T47D (cell line): ENCODE results near the gene HSD3B2.

ENCODE experiments used
- DNase-seq, 2 experiments: peaks; one replicate each; pipeline versions ENCODE4 v3.0.0 to v3.0.0-alpha.2; 2011 to 2012; ENCODE audit warnings: low read depth in 1 of 2, low spot score in 1 of 2
- JUND ChIP-seq: IDR thresholded peaks from 2 replicates; pipeline ENCODE4 v1.6.1; 2012; ENCODE audit warnings: low read depth
- in situ Hi-C: cut with HindIII; loops from 2 replicates; pipeline ENCODE4 v1.10.0; 2016; ENCODE audit warnings: low sequenced_read_pairs, low pct_unique_long_range_greater_than_20kb

Gene HSD3B2

DNA sequence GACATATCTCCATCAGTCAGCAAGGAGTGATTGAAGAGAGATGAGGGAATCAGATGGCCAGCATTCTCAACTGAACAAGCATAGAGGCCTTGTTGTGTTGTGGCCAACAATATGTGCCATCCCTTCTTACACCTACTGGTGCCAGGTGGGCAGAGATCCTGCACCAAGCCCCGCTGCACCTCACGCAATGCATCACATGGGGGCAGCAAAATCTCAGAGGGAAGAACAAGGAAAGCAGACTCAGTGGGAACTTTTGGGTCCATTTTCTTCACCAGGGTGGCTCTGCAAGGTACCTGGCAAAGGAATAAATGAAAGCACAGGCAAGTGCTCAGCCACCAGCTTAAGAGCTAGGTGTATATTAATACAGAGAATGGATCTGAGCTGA is 33.2 kb downstream of the HSD3B2 start:
- DNase-seq, result peak in 1 of 2 experiments; percentile 1
- in situ Hi-C loops, result no loop called here

DNA sequence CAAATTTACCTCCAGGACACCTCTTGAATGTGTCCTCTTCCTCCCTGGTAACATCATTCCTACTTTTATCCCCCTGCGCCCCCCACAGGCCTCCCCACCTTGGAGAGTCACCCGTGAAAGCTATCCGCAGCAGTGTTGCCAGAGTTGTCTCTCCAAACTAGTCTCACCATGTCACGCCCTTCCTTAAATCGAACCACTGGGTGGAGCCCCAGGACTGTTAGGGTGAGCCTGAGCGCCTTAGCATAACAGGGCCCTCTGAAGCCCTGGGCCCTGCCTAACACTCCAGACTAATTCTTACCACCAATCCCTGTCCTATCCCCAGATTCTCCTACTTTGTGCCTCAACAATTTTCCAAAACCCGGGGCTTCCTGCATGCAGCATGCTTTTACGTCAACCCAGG is 35.0 kb downstream of the HSD3B2 start:
- DNase-seq, result peak in 1 of 2 experiments; percentile 31
- in situ Hi-C loops, result no loop called here
- TF ChIP-seq JUND, result no peak

More for the DNA sequence above, 33.2 kb downstream of the HSD3B2 start:
- no peak for TF ChIP-seq JUND

DNA sequence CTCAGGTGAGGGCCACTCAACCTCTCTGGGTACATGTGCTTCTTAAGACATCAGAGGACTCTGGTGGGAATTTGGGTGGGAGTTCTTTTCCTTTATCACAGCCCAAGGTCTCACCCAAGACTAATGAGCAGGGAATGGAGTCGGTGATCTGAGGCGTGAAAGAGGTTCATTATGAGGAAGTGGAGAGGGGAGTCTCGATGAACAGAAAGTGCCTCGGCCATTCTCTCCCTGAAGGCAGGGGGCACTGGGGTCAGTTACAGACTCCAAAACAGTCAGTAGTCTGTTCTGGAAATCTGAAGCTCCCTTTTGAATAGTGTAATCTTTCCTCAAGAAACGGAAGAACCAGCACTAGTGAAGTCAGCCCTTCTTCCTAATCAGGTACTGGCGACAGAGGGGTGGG is 36.2 kb downstream of the HSD3B2 start:
- TF ChIP-seq JUND, result no peak
- in situ Hi-C loops, result no loop called here
- no peak for DNase-seq

DNA sequence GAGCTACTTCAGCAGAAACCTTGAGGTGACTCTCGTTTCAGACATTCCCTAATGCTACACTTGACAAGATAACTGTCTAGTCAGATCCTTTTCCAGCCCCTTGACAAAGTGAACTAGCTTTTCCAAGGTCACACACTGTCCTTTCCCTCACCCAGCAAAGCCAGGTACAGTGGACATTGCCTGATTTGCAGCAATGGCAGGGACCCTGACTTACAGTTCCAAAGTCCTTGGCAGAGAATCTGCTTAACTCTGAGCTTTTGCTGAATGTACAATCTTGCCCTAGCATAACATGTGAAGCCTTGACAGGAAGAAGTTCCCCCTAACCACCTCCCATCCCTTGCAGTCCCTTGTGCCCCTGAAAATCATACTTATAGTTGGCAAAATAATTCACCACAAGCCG is 37.1 kb downstream of the HSD3B2 start:
- DNase-seq, result no peak
- in situ Hi-C loops, result no loop called here
- TF ChIP-seq JUND, result no peak

DNA sequence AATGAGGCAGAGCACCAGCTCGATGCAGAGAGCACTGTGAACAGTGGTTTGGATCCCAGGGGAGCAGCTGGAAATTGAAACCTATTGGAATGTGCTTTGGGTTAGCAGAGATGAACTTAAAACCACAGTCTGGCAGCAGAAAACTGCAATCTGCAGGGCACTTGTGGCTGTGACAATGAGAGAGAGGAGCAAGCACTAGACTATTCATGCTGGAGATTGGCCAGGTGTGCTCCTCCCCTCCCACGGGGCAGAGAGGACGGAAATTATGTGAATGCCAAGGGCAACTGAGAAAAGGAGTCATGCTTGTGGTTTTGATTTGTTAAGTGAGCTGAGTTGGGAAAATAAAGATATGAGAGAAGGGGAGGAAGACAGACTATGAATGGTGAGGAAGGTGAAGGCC is 38.1 kb downstream of the HSD3B2 start:
- in situ Hi-C loops, result no loop called here
- TF ChIP-seq JUND, result no peak
- DNase-seq, result no peak

DNA sequence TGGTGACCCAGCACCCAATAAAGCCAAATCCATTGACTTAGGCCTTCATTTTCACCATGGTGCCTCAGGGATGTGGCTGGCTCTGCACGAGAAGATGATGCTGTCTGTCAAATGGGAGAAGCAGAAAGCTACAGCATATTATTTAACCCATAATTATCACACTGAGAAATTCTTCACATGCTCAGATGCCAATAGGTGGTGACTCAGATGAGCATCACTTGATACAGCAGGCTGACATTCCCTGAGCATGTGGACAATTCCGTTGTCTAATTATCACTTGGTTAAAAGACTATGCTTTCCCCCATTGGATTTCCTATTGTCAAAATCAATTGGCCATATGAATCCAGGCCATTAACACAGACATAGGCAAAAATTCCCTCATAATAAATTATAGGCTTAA is 48.0 kb downstream of the HSD3B2 start:
- in situ Hi-C loops, result no loop called here
- no peak for DNase-seq
- no peak for TF ChIP-seq JUND

DNA sequence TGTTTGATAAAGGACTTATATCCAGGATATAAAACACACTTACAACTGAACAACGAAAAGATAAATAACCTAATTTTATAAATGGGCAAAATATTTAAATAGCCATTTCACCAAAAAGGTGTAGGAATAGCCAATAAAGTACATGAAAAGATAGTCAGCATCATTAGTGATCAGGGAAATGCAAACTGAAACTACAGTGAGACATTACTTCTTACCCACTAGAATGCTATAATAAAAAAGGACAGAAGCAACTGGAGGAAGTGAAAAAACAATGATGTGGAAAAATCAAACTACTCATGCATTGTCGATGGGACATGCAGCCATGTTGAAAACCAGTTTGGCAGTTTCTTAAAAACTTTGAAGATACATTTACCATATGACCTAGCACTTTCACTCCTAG is 48.6 kb downstream of the HSD3B2 start:
- TF ChIP-seq JUND, result no peak
- DNase-seq, result no peak
- in situ Hi-C loops, result no loop called here

DNA sequence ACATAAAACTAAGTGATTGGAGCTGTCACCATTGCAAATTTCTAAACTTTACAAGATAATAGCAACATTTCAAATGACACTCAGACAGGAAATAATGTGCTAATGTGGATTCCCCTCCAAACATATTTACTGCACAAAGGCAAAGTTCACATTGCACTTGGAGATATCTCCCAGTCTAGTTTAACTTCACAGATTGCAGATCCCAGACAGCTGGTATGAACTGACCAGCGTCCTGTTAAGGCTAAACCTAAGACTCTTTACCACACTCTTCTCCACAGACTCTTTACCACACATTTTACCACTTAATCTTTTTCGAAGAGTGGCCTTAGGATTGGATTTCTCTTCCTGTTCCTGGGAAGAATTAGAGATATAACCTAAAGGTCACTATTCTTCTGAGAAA is 51.5 kb downstream of the HSD3B2 start:
- TF ChIP-seq JUND, result no peak
- in situ Hi-C loops, result no loop called here
- DNase-seq, result no peak

DNA sequence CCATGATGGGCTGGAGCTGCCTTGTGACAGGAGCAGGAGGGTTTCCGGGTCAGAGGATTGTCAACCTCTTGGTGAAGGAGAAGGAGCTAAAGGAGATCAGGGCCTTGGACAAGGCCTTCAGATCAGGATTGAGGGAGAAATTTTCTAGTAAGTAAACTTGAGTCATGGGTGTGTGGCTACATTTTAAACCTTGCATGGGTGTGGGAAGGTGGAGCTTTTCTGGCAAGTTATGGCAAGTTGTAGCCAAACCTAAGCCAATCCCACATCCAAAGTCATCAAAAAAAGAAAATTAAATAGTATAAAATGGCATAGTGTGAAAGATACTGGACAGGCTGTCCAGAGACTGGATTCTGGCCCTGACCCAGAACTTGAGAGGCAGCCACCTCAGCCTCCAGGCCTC is 52.3 kb downstream of the HSD3B2 start:
- no peak for TF ChIP-seq JUND
- no peak for DNase-seq
- in situ Hi-C loops, result no loop called here

DNA sequence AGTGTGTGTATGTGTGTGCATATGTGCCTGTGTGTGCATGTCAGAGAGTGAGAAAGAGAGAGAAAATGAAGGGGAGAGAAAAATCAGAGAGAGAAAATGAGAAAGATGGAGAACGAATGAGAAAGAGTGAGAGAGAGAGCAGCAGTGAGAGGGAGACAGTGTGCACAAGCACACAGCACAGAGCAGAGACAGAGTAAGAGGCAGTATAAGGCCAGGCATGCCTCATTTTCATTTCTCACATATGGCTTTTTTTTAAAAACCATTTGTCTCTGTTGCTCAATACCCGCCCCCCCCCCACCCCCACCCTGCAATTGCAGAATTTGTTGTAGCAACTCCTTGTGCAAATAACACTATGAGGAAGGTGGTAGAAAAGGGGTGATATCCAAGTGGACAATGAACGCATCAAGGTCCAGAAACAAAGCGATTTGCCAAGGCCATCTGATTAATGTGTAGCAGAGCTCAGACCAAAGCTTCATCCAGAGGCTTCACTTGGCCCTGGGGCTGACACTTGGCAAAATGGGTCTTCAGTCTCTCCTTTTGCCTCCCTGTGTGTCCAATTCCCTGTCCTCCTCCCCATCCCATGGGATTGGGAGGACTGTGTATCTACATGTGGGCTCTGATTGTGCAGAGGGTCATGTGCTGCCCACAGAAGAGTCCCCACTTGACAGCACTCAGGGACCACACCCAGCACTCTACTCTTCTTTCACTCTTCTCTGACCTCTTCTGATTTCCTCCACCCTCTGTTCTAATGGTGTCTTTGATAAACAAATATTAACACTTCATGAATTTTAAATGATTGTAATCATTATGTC is 53.1 kb downstream of the HSD3B2 start:
- no peak for TF ChIP-seq JUND
- DNase-seq, result no peak
- in situ Hi-C loops, result no loop called here

DNA sequence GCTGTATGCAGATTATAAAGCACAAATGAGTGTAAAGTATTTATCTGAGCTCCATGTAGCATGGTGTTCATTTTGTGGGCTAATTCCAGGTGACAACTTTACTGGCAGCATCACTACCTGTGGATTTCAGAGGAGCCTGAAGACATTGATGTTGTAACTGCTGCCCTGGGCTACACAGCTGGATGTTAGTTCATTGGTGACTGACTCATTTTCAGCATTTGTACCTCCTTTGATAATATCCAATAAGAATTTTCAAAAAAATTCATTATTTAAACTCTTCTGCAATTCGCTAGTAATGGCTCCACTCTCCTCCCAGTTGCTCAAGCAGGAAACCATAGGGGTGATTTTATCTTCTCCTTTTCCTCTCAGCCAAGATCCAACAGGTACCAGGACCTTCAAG is 54.8 kb downstream of the HSD3B2 start:
- DNase-seq, result no peak
- no peak for TF ChIP-seq JUND
- in situ Hi-C loops, result no loop called here

DNA sequence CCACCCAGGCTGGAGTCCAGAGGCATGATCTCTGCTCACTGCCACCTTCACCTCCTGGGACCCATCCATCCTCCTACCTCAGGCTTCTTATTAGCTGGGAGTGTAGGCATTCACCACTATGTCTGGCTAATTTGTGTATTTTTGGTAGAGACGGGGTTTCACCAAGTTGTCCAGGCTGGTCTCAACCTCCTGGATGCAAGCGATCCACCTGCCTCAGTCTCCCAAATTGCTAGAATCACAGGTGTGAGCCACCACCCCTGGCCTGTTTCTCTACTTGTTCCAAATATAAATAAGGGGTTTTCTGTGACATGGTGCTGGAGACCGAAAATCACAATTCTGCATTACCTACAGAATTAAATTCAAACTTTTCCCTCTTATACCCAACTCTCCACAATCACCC is 55.4 kb downstream of the HSD3B2 start:
- no peak for DNase-seq
- in situ Hi-C loops, result no loop called here
- no peak for TF ChIP-seq JUND

DNA sequence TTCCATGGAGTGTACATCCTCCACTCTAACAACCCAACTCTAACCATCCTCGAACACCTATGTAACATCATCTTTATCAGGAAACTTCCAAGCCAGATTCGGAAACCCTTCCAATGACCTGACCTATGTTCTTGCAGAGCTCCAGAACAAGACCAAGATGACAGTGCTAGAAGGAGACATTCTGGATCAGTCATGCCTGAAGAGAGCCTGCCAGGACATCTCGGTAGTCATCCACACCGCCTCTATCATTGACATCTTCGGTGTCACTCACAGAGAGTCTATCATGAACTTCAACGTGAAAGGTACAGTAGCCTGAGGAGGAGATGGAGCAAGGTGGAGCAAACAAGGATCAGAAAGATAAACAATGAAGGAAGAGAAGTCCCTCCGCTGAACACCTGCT is 56.0 kb downstream of the HSD3B2 start:
- no peak for DNase-seq
- in situ Hi-C loops, result no loop called here
- TF ChIP-seq JUND, result no peak

DNA sequence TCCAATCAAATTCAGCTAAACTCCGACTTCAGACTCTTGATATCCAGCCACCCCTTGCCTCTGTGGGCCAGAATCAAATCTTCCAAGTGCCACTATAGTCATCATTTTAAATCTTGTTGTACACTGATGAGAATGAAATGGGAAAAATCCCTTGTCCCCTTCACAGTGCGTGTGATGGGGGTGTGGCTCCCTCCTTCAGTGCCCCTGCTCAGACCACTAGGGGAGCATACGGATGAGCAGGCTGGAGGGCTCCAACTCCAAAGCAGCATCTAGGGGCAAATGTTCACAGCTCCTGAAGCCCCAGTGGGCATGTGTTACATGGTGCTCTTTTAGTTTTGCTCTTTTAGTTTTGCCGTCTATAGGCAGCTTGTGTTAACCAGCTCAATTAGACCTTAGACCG is 56.6 kb downstream of the HSD3B2 start:
- in situ Hi-C loops, result no loop called here
- DNase-seq, result no peak

More for the DNA sequence above, 56.6 kb downstream of the HSD3B2 start:
- no peak for TF ChIP-seq JUND
